ENCODE results near the gene PCDH19.

DNA sequence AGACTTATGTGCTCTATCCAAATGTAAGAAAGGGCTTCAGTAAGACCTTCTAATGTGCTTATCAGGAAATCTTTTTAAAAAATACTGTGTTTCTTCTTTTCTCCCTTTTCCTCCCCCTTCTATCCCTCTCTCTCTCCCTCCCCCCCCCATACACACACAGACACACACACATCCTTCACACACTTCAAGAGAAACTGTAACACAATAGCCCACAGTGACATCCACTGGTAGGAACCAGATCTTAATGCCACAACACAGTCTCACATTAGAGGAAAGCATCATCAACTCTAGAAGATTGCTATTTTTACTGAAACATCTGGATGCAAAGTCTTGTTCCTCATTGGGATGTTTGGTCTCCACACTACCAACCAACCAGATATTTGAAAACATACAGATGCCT lies 4.6 kb downstream of the PCDH19 start:
- TF ChIP-seq, protein P1, sequence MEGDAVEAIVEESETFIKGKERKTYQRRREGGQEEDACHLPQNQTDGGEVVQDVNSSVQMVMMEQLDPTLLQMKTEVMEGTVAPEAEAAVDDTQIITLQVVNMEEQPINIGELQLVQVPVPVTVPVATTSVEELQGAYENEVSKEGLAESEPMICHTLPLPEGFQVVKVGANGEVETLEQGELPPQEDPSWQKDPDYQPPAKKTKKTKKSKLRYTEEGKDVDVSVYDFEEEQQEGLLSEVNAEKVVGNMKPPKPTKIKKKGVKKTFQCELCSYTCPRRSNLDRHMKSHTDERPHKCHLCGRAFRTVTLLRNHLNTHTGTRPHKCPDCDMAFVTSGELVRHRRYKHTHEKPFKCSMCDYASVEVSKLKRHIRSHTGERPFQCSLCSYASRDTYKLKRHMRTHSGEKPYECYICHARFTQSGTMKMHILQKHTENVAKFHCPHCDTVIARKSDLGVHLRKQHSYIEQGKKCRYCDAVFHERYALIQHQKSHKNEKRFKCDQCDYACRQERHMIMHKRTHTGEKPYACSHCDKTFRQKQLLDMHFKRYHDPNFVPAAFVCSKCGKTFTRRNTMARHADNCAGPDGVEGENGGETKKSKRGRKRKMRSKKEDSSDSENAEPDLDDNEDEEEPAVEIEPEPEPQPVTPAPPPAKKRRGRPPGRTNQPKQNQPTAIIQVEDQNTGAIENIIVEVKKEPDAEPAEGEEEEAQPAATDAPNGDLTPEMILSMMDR (IDR thresholded peaks at IDR 0.05; ENCODE audit: low read depth, low read length, poor library complexity, severe bottlenecking) = no peak
- TF ChIP-seq EZH2phosphoT487 (IDR thresholded peaks at IDR 0.05; ENCODE audit: borderline replicate concordance, low read length) = no peak
